Ovary (tissue), 3 donors: ENCODE measurements around the gene TFDP1.

ENCODE experiments used
- CTCF ChIP-seq, 3 donors: fragments of 450-650 bp in 2 of 3; fragments of 200-600 bp in 1 of 3; IDR thresholded peaks; one replicate each; pipeline versions ENCODE4 v1.5.1 to v1.8.0; 2016 to 2022; ENCODE audit warnings: antibody characterized with exemption in 3 of 3, mild to moderate bottlenecking in 1 of 3
- EP300 ChIP-seq: sonication (generic); formaldehyde crosslinking; IDR thresholded peaks from one replicate; pipeline ENCODE4 v1.6.1; 2017; ENCODE audit warnings: antibody characterized with exemption
- donor health status: DM: no; HTN: no; CAD: no.

GRCh38 chr13:113621046-113621445 is 36.5 kb downstream of the TFDP1 start:
- no peak for TF ChIP-seq CTCF (IDR thresholded peaks at IDR 0.05)
- TF ChIP-seq EP300 = no peak
